Subcutaneous adipose tissue (tissue), 4 donors: ENCODE results near the gene ZNF516. TPM values are rescaled to one million over a fixed set of nuclear protein-coding genes. Genes with fewer than 3 reads are reported as not detected.

Source experiments
- CTCF ChIP-seq: fragments of 450-650 bp; IDR thresholded peaks from one replicate; pipeline ENCODE4 v1.5.1; 2016; ENCODE audit warnings: low read depth, mild to moderate bottlenecking, control low read depth, antibody characterized with exemption, moderate library complexity
- total RNA-seq, 4 donors: library from RNA; depleted of rRNA; stranded (reverse); fragments of >200 nt; gene quantifications; one replicate each; pipeline ENCODE4 v1.1.0, GENCODE V29; 2016

The ZNF516 gene
- total RNA-seq, 4 donors from 2014 or later, result 15.4 to 22.3 (median 17.5) TPM

- no peak for TF ChIP-seq CTCF
These were observed 127.6 kb downstream of the ZNF516 start for GRCh38 chr18:76367168-76368125.

DNA sequence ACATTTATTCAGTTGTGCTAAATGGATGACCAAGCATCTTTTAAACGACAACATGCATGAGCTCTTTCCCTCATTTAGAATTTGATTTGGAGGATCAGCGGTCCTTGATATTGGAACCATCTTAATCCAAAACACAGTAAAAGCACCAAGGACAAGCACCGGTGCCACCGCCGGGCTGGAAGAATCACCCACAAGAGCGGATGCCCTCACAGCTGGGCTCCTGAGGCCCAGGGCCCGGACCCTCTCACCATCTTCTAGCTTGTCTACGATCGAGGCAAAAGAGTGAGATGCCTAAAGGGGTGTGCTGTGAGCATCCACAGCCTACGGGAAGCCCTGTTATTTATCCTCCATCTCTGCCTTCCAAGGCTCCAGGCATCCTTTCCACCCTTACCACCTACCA is 129.5 kb downstream of the ZNF516 start:
- no peak for TF ChIP-seq CTCF

GRCh38 chr18:76364282-76365259 is 130.5 kb downstream of the ZNF516 start:
- TF ChIP-seq CTCF, result no peak

DNA sequence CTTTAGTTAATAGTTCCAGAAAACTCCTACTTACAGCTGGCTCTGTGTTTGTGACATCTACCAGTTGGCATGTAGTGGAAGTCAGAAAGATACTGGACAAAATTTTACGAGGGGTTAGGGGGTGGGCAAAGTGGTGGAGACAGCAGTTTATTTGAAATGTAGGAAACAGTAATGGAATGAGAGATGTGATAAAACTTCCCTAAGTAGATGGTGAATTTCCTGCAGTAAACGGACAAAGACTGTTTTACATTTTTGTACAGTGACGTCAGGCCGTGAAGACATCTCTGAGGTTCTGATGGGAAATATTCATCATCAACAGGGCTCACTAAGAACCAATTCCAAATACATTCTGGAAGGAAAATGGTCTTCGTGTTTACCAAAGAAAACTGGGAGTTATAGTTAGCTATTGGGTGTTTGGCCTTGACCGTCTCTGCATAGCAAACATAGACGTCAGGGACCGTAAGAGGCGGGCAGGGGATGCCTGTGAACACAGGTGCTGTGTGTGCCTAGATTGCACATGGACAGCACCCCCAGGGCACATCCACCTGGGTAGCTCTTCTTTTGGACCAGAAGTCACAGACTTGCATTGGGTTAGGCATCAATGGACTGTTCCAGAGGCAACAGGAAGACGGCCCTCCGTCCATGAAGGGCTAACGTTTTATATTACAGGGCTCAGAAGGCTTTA is 131.5 kb downstream of the ZNF516 start:
- TF ChIP-seq CTCF, result no peak

GRCh38 chr18:76362676-76363075 is 132.4 kb downstream of the ZNF516 start:
- TF ChIP-seq CTCF, result no peak

DNA sequence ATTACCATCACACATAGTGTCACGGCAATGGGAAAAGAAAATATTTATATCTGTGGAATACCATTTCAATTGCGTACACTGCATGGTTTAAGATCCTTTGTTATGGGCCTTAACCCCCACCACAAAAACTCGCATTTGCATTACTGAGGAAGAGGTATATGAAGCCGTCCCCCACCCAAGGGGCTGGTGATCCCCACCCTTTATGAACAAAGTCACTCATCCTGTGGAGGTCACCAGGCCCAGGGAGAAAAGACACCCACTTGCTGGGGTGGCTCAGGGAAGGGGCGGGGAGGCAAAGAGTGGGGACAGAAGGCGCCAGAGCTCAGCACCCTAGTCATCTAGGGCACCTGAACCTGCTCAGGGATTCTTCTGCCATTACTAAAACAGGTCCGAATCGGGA is 133.8 kb downstream of the ZNF516 start:
- TF ChIP-seq CTCF, result no peak
